Neural cell (in vitro differentiated cells): Measurements from ENCODE around the gene CD80. TPM values are rescaled to one million over a fixed set of nuclear protein-coding genes. Genes with fewer than 3 reads are reported as not detected.

Source experiments
- H2AFZ ChIP-seq: fragments of 200-600, 300-800 bp; sonication (generic), shearing (Covaris generic); 2 replicates; pipeline ENCODE4 v1.6.0; 2014; ENCODE audit warnings: low read depth, mild to moderate bottlenecking, antibody characterized with exemption, low read length, moderate library complexity
- H3F3A ChIP-seq: fragments of 200-600 bp; shearing (Covaris generic); 2 replicates; pipeline ENCODE4 v1.6.1; 2016; ENCODE audit warnings: mild to moderate bottlenecking, moderate library complexity, mixed read lengths, antibody characterized with exemption, low read length; ENCODE audit not compliant: insufficient read depth, poor library complexity, severe bottlenecking
- H3K27ac ChIP-seq: fragments of 200-600, 300-800 bp; sonication (generic), shearing (Covaris generic); 2 replicates; pipeline ENCODE4 v1.5.1; 2014; ENCODE audit warnings: mild to moderate bottlenecking, low read length, moderate library complexity
- H3K27me3 ChIP-seq: fragments of 300-800, 200-600 bp; sonication (generic), shearing (Covaris generic); 2 replicates; pipeline ENCODE4 v1.6.0; 2014; ENCODE audit warnings: mild to moderate bottlenecking, low read depth, low read length, moderate library complexity; ENCODE audit not compliant: insufficient read depth
- H3K36me3 ChIP-seq: fragments of 300-800, 200-600 bp; sonication (generic), shearing (Covaris generic); 2 replicates; pipeline ENCODE4 v1.5.1; 2014; ENCODE audit warnings: mild to moderate bottlenecking, antibody characterized with exemption, low read length, moderate library complexity; ENCODE audit not compliant: insufficient read depth
- H3K4me2 ChIP-seq: fragments of 300-800, 200-600 bp; sonication (generic), shearing (Covaris generic); 2 replicates; pipeline ENCODE4 v1.6.0; 2014; ENCODE audit warnings: mild to moderate bottlenecking, low read length
- H3K4me3 ChIP-seq: fragments of 300-800, 200-600 bp; sonication (generic), shearing (Covaris generic); 2 replicates; pipeline ENCODE4 v1.5.1; 2014; ENCODE audit warnings: mild to moderate bottlenecking, low read length, moderate library complexity
- H3K79me2 ChIP-seq: fragments of 200-600 bp; shearing (Covaris generic); replicated peaks from 2 replicates; pipeline ENCODE4 v1.6.0; 2014; ENCODE audit warnings: mild to moderate bottlenecking, low read length, moderate library complexity; ENCODE audit not compliant: insufficient read depth
- H3K9ac ChIP-seq: fragments of 300-800, 200-600 bp; sonication (generic), shearing (Covaris generic); 2 replicates; pipeline ENCODE4 v1.6.1; 2016; ENCODE audit warnings: mild to moderate bottlenecking, low read length, mixed read lengths
- H3K9me2 ChIP-seq: fragments of 200-600 bp; shearing (Covaris generic); 2 replicates; pipeline ENCODE4 v1.6.1; 2016; ENCODE audit warnings: mild to moderate bottlenecking, low read length, mixed read lengths; ENCODE audit not compliant: insufficient read depth
- H3K9me3 ChIP-seq: fragments of 200-600, 300-800 bp; sonication (generic), shearing (Covaris generic); 2 replicates; pipeline ENCODE4 v1.6.1; 2016; ENCODE audit warnings: mild to moderate bottlenecking, mixed run types, low read length, moderate library complexity, mixed read lengths
- H4K20me1 ChIP-seq: fragments of 200-600 bp; shearing (Covaris generic); 2 replicates; pipeline ENCODE4 v1.6.1; 2016; ENCODE audit warnings: mild to moderate bottlenecking, mixed run types; ENCODE audit not compliant: insufficient read depth
- EP300 ChIP-seq: fragments of 450-650 bp; conservative IDR thresholded peaks from 2 replicates; pipeline ENCODE4 v1.6.1; 2014; ENCODE audit warnings: antibody characterized with exemption, mild to moderate bottlenecking, moderate library complexity; ENCODE audit not compliant: poor library complexity, severe bottlenecking
- EZH2 ChIP-seq: fragments of 200-600, 300-800 bp; shearing (Covaris generic), sonication (generic); IDR thresholded peaks from 2 replicates; pipeline ENCODE4 v1.6.1; 2014; ENCODE audit warnings: antibody characterized with exemption, low read length, borderline replicate concordance, mild to moderate bottlenecking; ENCODE audit not compliant: insufficient read depth, poor library complexity, severe bottlenecking
- MXI1 ChIP-seq: fragments of 450-650 bp; conservative IDR thresholded peaks from 2 replicates; pipeline ENCODE4 v1.6.1; 2014; ENCODE audit warnings: antibody characterized with exemption, mild to moderate bottlenecking; ENCODE audit not compliant: poor library complexity, severe bottlenecking
- POLR2AphosphoS5 ChIP-seq: IDR thresholded peaks from 2 replicates; pipeline ENCODE4 v1.6.1; 2012
- RAD21 ChIP-seq: fragments of 450-650 bp; conservative IDR thresholded peaks from 2 replicates; pipeline ENCODE4 v1.6.1; 2014; ENCODE audit warnings: antibody characterized with exemption, mild to moderate bottlenecking, moderate library complexity
- REST ChIP-seq: IDR thresholded peaks from 2 replicates; pipeline ENCODE4 v1.6.1; 2012; ENCODE audit warnings: borderline replicate concordance
- SMC3 ChIP-seq: fragments of 450-650 bp; conservative IDR thresholded peaks from 2 replicates; pipeline ENCODE4 v1.6.1; 2014; ENCODE audit warnings: antibody characterized with exemption, mild to moderate bottlenecking, moderate library complexity; ENCODE audit not compliant: poor library complexity
- TAF1 ChIP-seq: IDR thresholded peaks from 2 replicates; pipeline ENCODE4 v1.6.1; 2012; ENCODE audit warnings: low read depth
- polyA minus RNA-seq: library from RNA; depleted of rRNA, polyadenylated mRNA; stranded (reverse); fragments of >200 nt; gene quantifications from 2 replicates; pipeline ENCODE4 v1.2.3, GENCODE V29; 2014
- polyA plus RNA-seq: library from polyadenylated mRNA; depleted of rRNA; stranded (reverse); fragments of >200 nt; gene quantifications from 2 replicates; pipeline ENCODE4 v1.2.3, GENCODE V29; 2014
- TF ChIP-seq, protein P1 (sequence below): fragments of 450-650 bp; IDR thresholded peaks from 2 replicates; pipeline ENCODE4 v1.5.1; 2014; ENCODE audit warnings: antibody characterized with exemption, mild to moderate bottlenecking, moderate library complexity; ENCODE audit not compliant: poor library complexity, severe bottlenecking

The CD80 gene
- not detected in 2 replicates for polyA plus RNA-seq
- polyA minus RNA-seq = not detected in 2 replicates

- no peaks in the 10 kb centered on the region for H3K36me3 ChIP-seq
- no peak within 1 kb of the TSS for H3K4me3 ChIP-seq
- H3K79me2 ChIP-seq = no peaks in the 10 kb centered on the region
- H3K9ac ChIP-seq = no peak within 1 kb of the TSS
- H4K20me1 ChIP-seq = no peaks in the 10 kb centered on the region
- no peaks in the 10 kb centered on the region for H3K27me3 ChIP-seq
- no peaks in the 10 kb centered on the region for H3K9me2 ChIP-seq
- TF ChIP-seq REST (no peak), POLR2AphosphoS5 (no peak), RAD21 (no peak), TAF1 (no peak), EP300 (no peak), MXI1 (no peak), EZH2 (no peak), SMC3 (no peak)
- TF ChIP-seq, protein P1, sequence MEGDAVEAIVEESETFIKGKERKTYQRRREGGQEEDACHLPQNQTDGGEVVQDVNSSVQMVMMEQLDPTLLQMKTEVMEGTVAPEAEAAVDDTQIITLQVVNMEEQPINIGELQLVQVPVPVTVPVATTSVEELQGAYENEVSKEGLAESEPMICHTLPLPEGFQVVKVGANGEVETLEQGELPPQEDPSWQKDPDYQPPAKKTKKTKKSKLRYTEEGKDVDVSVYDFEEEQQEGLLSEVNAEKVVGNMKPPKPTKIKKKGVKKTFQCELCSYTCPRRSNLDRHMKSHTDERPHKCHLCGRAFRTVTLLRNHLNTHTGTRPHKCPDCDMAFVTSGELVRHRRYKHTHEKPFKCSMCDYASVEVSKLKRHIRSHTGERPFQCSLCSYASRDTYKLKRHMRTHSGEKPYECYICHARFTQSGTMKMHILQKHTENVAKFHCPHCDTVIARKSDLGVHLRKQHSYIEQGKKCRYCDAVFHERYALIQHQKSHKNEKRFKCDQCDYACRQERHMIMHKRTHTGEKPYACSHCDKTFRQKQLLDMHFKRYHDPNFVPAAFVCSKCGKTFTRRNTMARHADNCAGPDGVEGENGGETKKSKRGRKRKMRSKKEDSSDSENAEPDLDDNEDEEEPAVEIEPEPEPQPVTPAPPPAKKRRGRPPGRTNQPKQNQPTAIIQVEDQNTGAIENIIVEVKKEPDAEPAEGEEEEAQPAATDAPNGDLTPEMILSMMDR = no peak
- H3K4me2 ChIP-seq = no peak within 1 kb of the TSS
- no peak within 1 kb of the TSS for H3K27ac ChIP-seq
- no peaks in the 10 kb centered on the region for H3F3A ChIP-seq
- H3K9me3 ChIP-seq = no peaks in the 10 kb centered on the region
- no peak within 1 kb of the TSS for H2AFZ ChIP-seq
These were observed at the start of gene CD80 for GRCh38 chr3:119559441-119559963. Gene CD80, minus strand, starts transcription at chr3:119559614. Its CDS starts 1,886 bp downstream, at chr3:119557728.

DNA sequence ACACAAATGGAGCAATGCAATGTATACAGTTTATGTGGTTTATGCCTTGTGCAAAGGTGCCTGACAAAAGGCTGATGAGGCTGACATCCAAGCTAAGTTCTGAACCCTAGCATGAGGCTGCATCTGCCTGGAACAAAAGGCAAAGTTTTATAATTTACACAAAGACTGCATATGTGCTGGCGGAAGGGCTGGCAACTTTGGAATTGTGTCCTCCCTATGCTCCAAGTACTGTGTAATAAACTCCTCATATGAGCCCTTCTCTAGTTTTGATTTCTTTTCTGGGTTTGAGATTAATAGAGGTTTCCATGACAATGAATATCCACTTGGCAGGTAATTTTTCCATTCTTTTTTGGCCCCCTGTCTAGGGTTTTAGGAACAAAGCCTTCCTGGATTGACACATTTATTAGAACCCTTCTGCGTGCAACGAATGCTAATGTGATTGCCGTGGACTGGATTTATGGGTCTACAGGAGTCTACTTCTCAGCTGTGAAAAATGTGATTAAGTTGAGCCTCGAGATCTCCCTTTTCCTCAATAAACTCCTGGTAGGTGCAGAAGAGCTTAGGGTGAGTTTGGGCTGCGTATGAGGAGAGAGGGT lies 49.1 kb upstream of the CD80 start:
- Histone ChIP-seq H3K9me3 (no peaks in the 10 kb centered on the region), H3K27ac (no peak overlapping the region), H3F3A (no peaks in the 10 kb centered on the region), H3K4me3 (no peak overlapping the region), H3K9ac (no peak overlapping the region), H3K27me3 (no peaks in the 10 kb centered on the region), H2AFZ (no peak overlapping the region), H3K79me2 (no peaks in the 10 kb centered on the region), H4K20me1 (no peaks in the 10 kb centered on the region), H3K36me3 (no peaks in the 10 kb centered on the region), H3K9me2 (no peaks in the 10 kb centered on the region), H3K4me2 (no peak overlapping the region)
- TF ChIP-seq SMC3 = no peak
- TF ChIP-seq RAD21 = no peak
- no peak for TF ChIP-seq EP300
- TF ChIP-seq TAF1 = no peak
- TF ChIP-seq MXI1 = no peak
- no peak for TF ChIP-seq REST
- TF ChIP-seq, protein P1 = no peak
- no peak for TF ChIP-seq EZH2
- no peak for TF ChIP-seq POLR2AphosphoS5
